ENCODE results near the gene PITPNC1.

PITPNC1 gene

GRCh38 chr17:67415291-67415690, 38.2 kb downstream of the PITPNC1 start:
- peaks cover 2 to 8% of the 10 kb centered on the region in 2 donors for H3K9me3 ChIP-seq (replicated peaks in 1 of 2; ENCODE audit: control insufficient read depth in 2 of 2, insufficient read depth in 1 of 2, low read depth in 1 of 2, low read length in 2 of 2)
- H3K36me3 ChIP-seq (replicated peaks in 1 of 2; ENCODE audit: control insufficient read depth in 2 of 2, insufficient read depth in 2 of 2, low read length in 2 of 2), result no peaks in the 10 kb centered on the region
- H3K14ac ChIP-seq (ENCODE audit: low read length), result no peak overlapping the region
- H3K79me1 ChIP-seq (ENCODE audit: low read depth, low read length), result no peaks in the 10 kb centered on the region
- H3K27ac ChIP-seq (replicated peaks; ENCODE audit: low read length), result no peak overlapping the region
- no peak overlapping the region for H2AFZ ChIP-seq (ENCODE audit: low read length)
- no peaks in the 10 kb centered on the region for H3K4me1 ChIP-seq (ENCODE audit: control insufficient read depth in 2 of 2, insufficient read depth in 1 of 2, low read depth in 1 of 2, low read length in 2 of 2)
- no peak overlapping the region for H2BK12ac ChIP-seq (ENCODE audit: low read length)
- no peak overlapping the region for H3K23ac ChIP-seq (ENCODE audit: low read depth, low read length, poor library complexity)
- WGBS, 2 donors (ENCODE audit: extremely low coverage in 2 of 2, insufficient read length in 2 of 2, insufficient replicate concordance in 1 of 2), result no CpG with 5 or more reads among the region's 7 CpGs
- no peak overlapping the region for H3K9ac ChIP-seq (ENCODE audit: low read depth, low read length, poor library complexity)
- H4K91ac ChIP-seq (ENCODE audit: low read depth, low read length, poor library complexity), result no peak overlapping the region
- no peak overlapping the region for H3K4ac ChIP-seq (ENCODE audit: low read length)
- H2BK15ac ChIP-seq (ENCODE audit: low read length), result no peak overlapping the region
- H2AK5ac ChIP-seq (ENCODE audit: low read depth, low read length), result no peak overlapping the region
- H3K18ac ChIP-seq (ENCODE audit: low read length), result no peak overlapping the region
- H2BK120ac ChIP-seq (ENCODE audit: low read depth, low read length), result no peak overlapping the region
- H3K4me3 ChIP-seq (ENCODE audit: low read length in 2 of 2), result no peak overlapping the region
- H2BK5ac ChIP-seq (ENCODE audit: low read length), result no peak overlapping the region
- no peak for DNase-seq (ENCODE audit: low spot score)
- no peak overlapping the region for H3K4me2 ChIP-seq (ENCODE audit: insufficient read depth, low read length, poor library complexity, severe bottlenecking)
- H4K8ac ChIP-seq (ENCODE audit: low read depth, low read length), result no peak overlapping the region
- H3K27me3 ChIP-seq (ENCODE audit: control insufficient read depth in 3 of 3, insufficient read depth in 3 of 3, low read depth in 1 of 3, low read length in 3 of 3), result no peaks in the 10 kb centered on the region

GRCh38 chr17:67417507-67417906, 40.4 kb downstream of the PITPNC1 start:
- no peak overlapping the region for H3K4me2 ChIP-seq (ENCODE audit: insufficient read depth, low read length, poor library complexity, severe bottlenecking)
- no peak overlapping the region for H2BK120ac ChIP-seq (ENCODE audit: low read depth, low read length)
- no peak overlapping the region for H3K9ac ChIP-seq (ENCODE audit: low read depth, low read length, poor library complexity)
- no peaks in the 10 kb centered on the region for H3K36me3 ChIP-seq (replicated peaks in 1 of 2; ENCODE audit: control insufficient read depth in 2 of 2, insufficient read depth in 2 of 2, low read length in 2 of 2)
- no peak overlapping the region for H3K23ac ChIP-seq (ENCODE audit: low read depth, low read length, poor library complexity)
- WGBS, 2 donors (ENCODE audit: extremely low coverage in 2 of 2, insufficient read length in 2 of 2, insufficient replicate concordance in 1 of 2), result no CpG with 5 or more reads among the region's 1 CpG
- H3K14ac ChIP-seq (ENCODE audit: low read length), result no peak overlapping the region
- H3K27me3 ChIP-seq (ENCODE audit: control insufficient read depth in 3 of 3, insufficient read depth in 3 of 3, low read depth in 1 of 3, low read length in 3 of 3), result no peaks in the 10 kb centered on the region
- no peak overlapping the region for H2BK12ac ChIP-seq (ENCODE audit: low read length)
- H2BK15ac ChIP-seq (ENCODE audit: low read length), result no peak overlapping the region
- no peak overlapping the region for H2AK5ac ChIP-seq (ENCODE audit: low read depth, low read length)
- no peaks in the 10 kb centered on the region for H3K79me1 ChIP-seq (ENCODE audit: low read depth, low read length)
- no peak for DNase-seq (ENCODE audit: low spot score)
- no peak overlapping the region for H4K91ac ChIP-seq (ENCODE audit: low read depth, low read length, poor library complexity)
- no peak overlapping the region for H2AFZ ChIP-seq (ENCODE audit: low read length)
- peaks cover 2 to 8% of the 10 kb centered on the region in 2 donors for H3K9me3 ChIP-seq (replicated peaks in 1 of 2; ENCODE audit: control insufficient read depth in 2 of 2, insufficient read depth in 1 of 2, low read depth in 1 of 2, low read length in 2 of 2)
- no peaks in the 10 kb centered on the region for H3K4me1 ChIP-seq (ENCODE audit: control insufficient read depth in 2 of 2, insufficient read depth in 1 of 2, low read depth in 1 of 2, low read length in 2 of 2)
- H3K4ac ChIP-seq (ENCODE audit: low read length), result no peak overlapping the region
- H3K27ac ChIP-seq (replicated peaks; ENCODE audit: low read length), result no peak overlapping the region
- no peak overlapping the region for H4K8ac ChIP-seq (ENCODE audit: low read depth, low read length)
- H3K18ac ChIP-seq (ENCODE audit: low read length), result no peak overlapping the region
- no peak overlapping the region for H2BK5ac ChIP-seq (ENCODE audit: low read length)
- no peak overlapping the region for H3K4me3 ChIP-seq (ENCODE audit: low read length in 2 of 2)

- no CpG with 5 or more reads among the region's 5 CpGs for WGBS, 2 donors (ENCODE audit: extremely low coverage in 2 of 2, insufficient read length in 2 of 2, insufficient replicate concordance in 1 of 2)
- no peak overlapping the region for H3K23ac ChIP-seq (ENCODE audit: low read depth, low read length, poor library complexity)
Observed at GRCh38 chr17:67420994-67421393, 43.9 kb downstream of the PITPNC1 start.

GRCh38 chr17:67421869-67422273, 44.8 kb downstream of the PITPNC1 start:
- Histone ChIP-seq H3K4me3 (ENCODE audit: low read length in 2 of 2) (no peak overlapping the region), H2BK12ac (ENCODE audit: low read length) (no peak overlapping the region), H2BK5ac (ENCODE audit: low read length) (no peak overlapping the region), H3K27ac (replicated peaks; ENCODE audit: low read length) (no peak overlapping the region), H2BK120ac (ENCODE audit: low read depth, low read length) (no peak overlapping the region), H3K4me2 (ENCODE audit: insufficient read depth, low read length, poor library complexity, severe bottlenecking) (no peak overlapping the region), H4K8ac (ENCODE audit: low read depth, low read length) (no peak overlapping the region), H3K23ac (ENCODE audit: low read depth, low read length, poor library complexity) (no peak overlapping the region), H3K4ac (ENCODE audit: low read length) (no peak overlapping the region), H2BK15ac (ENCODE audit: low read length) (no peak overlapping the region), H3K18ac (ENCODE audit: low read length) (no peak overlapping the region), H3K4me1 (ENCODE audit: control insufficient read depth in 2 of 2, insufficient read depth in 1 of 2, low read depth in 1 of 2, low read length in 2 of 2) (no peaks in the 10 kb centered on the region), H3K9me3 (replicated peaks in 1 of 2; ENCODE audit: control insufficient read depth in 2 of 2, insufficient read depth in 1 of 2, low read depth in 1 of 2, low read length in 2 of 2) (no peaks in the 10 kb centered on the region), H3K79me1 (ENCODE audit: low read depth, low read length) (no peaks in the 10 kb centered on the region), H2AK5ac (ENCODE audit: low read depth, low read length) (no peak overlapping the region), H3K9ac (ENCODE audit: low read depth, low read length, poor library complexity) (no peak overlapping the region), H3K14ac (ENCODE audit: low read length) (no peak overlapping the region), H3K27me3 (ENCODE audit: control insufficient read depth in 3 of 3, insufficient read depth in 3 of 3, low read depth in 1 of 3, low read length in 3 of 3) (no peaks in the 10 kb centered on the region), H2AFZ (ENCODE audit: low read length) (no peak overlapping the region), H4K91ac (ENCODE audit: low read depth, low read length, poor library complexity) (no peak overlapping the region), H3K36me3 (replicated peaks in 1 of 2; ENCODE audit: control insufficient read depth in 2 of 2, insufficient read depth in 2 of 2, low read length in 2 of 2) (no peaks in the 10 kb centered on the region)
- no CpG with 5 or more reads among the region's 3 CpGs for WGBS, 2 donors (ENCODE audit: extremely low coverage in 2 of 2, insufficient read length in 2 of 2, insufficient replicate concordance in 1 of 2)
- no peak for DNase-seq (ENCODE audit: low spot score)

More at GRCh38 chr17:67420994-67421393, 43.9 kb downstream of the PITPNC1 start:
- no peak overlapping the region for H3K4ac ChIP-seq (ENCODE audit: low read length)
- H3K27ac ChIP-seq (replicated peaks; ENCODE audit: low read length), result no peak overlapping the region
- H2BK5ac ChIP-seq (ENCODE audit: low read length), result no peak overlapping the region
- no peak overlapping the region for H3K14ac ChIP-seq (ENCODE audit: low read length)
- H2BK120ac ChIP-seq (ENCODE audit: low read depth, low read length), result no peak overlapping the region
- no peak overlapping the region for H2BK12ac ChIP-seq (ENCODE audit: low read length)
- H3K79me1 ChIP-seq (ENCODE audit: low read depth, low read length), result no peaks in the 10 kb centered on the region
- no peaks in the 10 kb centered on the region for H3K27me3 ChIP-seq (ENCODE audit: control insufficient read depth in 3 of 3, insufficient read depth in 3 of 3, low read depth in 1 of 3, low read length in 3 of 3)
- H3K36me3 ChIP-seq (replicated peaks in 1 of 2; ENCODE audit: control insufficient read depth in 2 of 2, insufficient read depth in 2 of 2, low read length in 2 of 2), result no peaks in the 10 kb centered on the region
- H2AFZ ChIP-seq (ENCODE audit: low read length), result no peak overlapping the region
- no peaks in the 10 kb centered on the region for H3K4me1 ChIP-seq (ENCODE audit: control insufficient read depth in 2 of 2, insufficient read depth in 1 of 2, low read depth in 1 of 2, low read length in 2 of 2)
- no peak overlapping the region for H3K4me2 ChIP-seq (ENCODE audit: insufficient read depth, low read length, poor library complexity, severe bottlenecking)
- no peak overlapping the region for H3K4me3 ChIP-seq (ENCODE audit: low read length in 2 of 2)
- H3K9me3 ChIP-seq (replicated peaks in 1 of 2; ENCODE audit: control insufficient read depth in 2 of 2, insufficient read depth in 1 of 2, low read depth in 1 of 2, low read length in 2 of 2), result no peaks in the 10 kb centered on the region
- no peak overlapping the region for H4K91ac ChIP-seq (ENCODE audit: low read depth, low read length, poor library complexity)
- no peak overlapping the region for H2BK15ac ChIP-seq (ENCODE audit: low read length)
- no peak overlapping the region for H4K8ac ChIP-seq (ENCODE audit: low read depth, low read length)
- H3K18ac ChIP-seq (ENCODE audit: low read length), result no peak overlapping the region
- no peak for DNase-seq (ENCODE audit: low spot score)
- no peak overlapping the region for H2AK5ac ChIP-seq (ENCODE audit: low read depth, low read length)
- H3K9ac ChIP-seq (ENCODE audit: low read depth, low read length, poor library complexity), result no peak overlapping the region

Data from neuronal stem cell (in vitro differentiated cells).